Measurements from ENCODE around the gene PREB.
"Not testable (repeated sequence)": the region's sequence is repeated elsewhere in the genome, so short reads cannot be mapped to it uniquely, and the experiment has no call there.

Gene PREB, protein sequence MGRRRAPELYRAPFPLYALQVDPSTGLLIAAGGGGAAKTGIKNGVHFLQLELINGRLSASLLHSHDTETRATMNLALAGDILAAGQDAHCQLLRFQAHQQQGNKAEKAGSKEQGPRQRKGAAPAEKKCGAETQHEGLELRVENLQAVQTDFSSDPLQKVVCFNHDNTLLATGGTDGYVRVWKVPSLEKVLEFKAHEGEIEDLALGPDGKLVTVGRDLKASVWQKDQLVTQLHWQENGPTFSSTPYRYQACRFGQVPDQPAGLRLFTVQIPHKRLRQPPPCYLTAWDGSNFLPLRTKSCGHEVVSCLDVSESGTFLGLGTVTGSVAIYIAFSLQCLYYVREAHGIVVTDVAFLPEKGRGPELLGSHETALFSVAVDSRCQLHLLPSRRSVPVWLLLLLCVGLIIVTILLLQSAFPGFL
- total RNA-seq, result 36.6 reads per million, percentile 61 among the genes with 10 or more reads in this experiment

DNA sequence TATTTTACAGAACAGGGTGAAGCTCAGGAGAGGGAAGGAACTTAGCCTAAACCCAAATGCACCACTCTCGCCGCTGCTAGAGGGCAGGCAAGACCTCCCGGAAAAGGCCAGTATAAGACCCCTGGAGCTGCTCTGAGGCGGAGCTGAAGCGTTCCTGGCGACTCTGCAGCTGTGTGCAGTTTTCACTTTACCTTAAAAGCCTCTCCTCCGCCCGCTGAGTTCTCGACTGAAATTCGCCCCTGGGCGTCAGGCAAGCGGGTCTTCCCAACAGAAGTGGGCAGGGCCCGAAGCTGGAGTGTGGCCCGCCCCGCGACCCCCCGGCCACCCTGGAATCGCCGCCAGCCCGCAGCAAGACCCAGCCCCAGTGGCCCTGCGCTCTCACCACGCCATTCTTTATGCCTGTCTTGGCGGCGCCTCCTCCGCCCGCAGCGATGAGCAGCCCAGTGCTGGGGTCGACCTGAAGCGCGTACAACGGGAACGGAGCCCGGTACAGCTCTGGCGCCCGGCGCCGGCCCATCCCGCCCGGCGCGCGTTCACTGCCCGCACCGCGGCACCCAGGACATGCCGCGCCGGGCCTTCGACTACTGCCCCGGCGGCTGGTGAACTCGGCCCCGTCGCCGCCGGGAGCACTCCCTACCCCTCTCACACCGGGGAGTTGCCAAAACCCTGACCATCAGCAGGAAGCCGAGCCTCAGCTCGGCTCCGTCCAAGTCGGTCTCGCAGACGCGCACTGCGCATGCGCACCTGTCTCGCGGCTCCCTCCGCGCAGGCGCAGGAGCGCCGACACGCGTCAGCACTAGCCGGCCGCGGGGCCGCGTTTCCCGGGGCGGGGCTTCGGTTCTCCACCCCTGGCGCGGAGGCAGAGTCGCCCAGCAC, at the start of gene PREB:
Gene PREB (minus strand): TSS at position 732 of the 876 bp plus-strand sequence. CDS start 215 bp downstream, at position 517.
- DNase-seq, result peak; percentile 97

DNA sequence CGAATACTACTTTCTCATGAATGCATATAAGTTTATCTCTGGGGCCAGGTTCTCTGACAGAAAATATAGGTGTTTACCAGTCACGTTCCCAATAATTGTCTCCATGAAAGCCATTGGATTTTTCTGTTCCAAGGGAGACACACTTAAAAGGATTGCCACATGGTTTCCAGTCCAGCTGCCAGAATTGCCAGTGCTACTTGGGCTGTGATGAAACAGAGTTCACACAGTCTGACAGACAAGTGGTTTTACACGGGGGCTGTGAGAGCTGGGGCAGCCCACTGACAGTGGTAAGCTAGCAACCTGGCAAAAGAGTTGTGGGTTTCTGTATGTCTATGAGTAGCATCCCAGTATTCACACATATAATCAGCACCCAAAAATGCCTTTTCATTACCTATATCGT, 49.7 kb upstream of the PREB start:
- DNase-seq, result no peak

DNA sequence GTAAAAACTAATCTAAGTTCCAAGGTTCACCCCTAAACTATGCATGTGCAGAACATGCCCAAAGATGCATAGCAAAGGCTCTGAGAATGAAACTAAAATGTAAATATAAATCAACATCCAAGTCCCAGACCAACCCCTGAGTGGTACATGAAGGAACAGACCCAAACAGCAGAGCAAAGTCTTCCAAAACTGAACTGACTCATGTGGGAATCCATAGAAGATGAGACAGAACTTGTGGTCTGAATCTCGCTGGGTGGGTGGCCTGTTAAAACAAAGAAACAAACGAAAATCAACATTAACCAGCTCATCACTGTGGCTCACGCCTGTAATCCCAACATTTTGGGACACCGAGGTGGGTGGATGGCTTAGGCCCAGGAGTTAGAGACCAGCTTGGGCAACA, 47.9 kb upstream of the PREB start:
- no peak for DNase-seq

DNA sequence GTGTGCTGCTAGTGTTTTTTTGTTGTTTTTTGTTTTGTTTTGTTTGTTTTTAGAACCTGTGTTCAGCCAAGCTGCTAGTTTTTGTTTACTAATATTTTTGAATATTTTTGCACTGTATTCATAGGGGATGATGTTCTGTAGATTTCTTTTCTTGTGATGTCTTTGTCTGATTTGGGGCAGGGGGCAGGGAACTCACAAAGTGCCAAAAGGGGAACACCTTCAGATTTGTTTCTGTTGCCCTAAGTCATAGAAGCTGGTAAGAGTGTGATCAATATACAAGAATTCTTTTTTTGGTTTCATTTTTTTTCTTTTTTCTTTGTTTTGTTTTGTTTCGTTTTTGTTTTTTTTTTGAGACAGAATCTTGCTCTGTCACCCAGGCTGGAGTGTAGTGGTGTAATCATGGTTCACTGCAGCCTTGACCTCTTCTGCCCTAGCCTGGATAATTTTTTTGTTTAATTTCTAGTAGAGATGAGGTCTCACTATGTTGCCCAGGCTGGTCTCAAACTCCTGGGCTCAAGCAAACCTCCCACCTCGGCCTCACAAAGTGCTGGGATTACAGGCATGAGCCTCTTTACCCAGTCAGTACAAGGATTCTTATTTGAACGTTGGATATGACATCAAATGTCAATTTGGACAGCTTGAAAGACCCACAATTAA, 45.0 kb upstream of the PREB start:
- DNase-seq, result no peak

DNA sequence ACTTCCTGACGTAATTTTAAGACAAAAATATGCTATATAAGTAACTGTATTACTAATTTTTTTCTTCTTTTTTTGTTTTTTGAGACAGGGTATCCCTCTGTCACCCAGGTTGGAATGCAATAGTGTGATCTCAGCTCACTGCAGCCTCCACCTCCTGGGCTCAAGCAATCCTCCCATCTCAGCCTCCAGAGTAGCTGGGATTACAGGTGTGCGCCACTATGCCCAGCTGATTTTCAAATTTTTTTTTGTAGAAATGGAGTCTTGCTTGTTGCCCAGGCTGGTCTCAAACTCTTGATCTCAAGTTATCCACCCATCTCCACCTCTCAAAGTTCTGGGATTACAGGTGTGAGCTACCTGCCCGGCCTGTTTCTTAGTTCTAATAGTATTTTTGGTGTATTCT, 44.0 kb upstream of the PREB start:
- DNase-seq, result no peak

DNA sequence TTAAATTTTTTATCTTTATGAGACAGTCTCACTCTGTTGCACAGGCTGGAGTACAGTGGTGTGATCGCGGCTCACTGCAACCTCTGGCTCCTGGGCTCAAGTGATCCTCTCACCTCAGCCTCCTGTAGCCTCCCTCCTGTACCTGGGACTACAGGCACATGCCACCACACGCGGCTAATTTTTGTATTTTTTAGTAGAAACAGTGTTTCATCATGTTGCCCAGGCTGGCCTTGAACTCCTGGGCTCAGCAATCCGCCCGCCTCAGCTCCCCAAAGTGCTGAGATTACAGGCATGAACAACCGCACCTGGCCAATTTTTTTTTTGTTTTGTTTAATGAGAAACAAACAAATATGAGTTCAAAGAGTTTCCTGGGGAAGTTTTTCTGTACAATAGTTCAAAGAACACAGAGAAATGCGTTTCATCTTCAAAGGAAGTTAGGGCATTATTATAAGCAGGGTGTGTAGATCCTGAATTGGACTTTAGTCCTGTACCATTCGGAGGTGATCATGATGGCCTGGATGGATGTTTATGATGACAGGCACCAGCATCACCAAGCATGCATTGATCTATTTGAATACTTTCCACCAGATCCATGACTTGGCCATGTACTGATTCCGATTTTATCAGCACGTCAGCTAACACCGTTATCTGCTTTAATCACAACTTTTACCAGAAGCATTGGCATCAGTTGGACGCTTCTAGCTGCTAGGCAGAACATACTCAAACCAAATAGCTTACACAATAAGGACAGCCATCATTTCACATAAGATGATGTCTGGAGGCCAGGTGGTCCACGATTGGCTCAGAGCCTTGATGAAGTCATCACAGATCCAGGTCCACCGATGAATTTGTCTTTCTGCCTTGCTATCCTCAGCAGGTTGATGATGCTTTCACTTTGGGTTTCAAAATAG, 43.3 kb upstream of the PREB start:
- DNase-seq, result no peak

DNA sequence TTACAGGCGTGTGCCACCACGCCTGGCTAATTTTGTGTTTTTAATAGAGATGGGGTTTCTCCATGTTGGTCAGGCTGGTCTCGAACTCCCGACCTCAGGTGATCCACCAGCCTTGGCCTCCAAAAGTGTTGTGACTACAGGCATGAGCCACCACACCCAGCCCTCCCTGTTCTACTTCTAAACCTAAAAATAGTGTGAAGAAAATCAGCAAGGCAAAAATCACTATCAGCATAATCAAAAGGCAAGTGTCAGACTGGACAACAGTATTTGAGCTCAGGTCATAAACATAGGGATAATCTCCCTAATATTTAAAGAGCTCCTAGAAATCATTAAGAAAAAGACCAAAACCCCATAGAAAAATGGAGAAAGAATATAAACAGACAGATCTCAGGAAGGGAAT, 41.3 kb upstream of the PREB start:
- not testable (repeated sequence) for DNase-seq

DNA sequence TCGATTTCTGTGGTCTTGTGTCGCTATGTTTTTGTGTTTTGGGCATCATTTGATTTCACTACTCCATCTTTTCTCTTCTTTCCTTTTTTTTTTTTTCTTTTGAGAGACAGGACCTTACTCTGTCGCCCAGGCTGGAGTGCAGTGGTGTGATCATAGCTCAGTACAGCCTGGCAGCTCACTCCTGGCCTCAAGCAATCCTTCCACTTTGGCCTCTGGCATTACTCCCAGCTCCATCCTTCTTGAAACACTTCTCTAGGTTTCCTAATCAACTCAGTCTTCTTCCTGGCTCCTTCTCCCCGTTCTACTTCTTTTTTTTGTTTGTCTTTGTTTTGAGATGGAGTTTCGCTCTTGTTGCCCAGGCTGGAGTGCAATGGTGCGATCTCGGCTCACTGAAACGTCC, 40.9 kb upstream of the PREB start:
- DNase-seq, result no peak

DNA sequence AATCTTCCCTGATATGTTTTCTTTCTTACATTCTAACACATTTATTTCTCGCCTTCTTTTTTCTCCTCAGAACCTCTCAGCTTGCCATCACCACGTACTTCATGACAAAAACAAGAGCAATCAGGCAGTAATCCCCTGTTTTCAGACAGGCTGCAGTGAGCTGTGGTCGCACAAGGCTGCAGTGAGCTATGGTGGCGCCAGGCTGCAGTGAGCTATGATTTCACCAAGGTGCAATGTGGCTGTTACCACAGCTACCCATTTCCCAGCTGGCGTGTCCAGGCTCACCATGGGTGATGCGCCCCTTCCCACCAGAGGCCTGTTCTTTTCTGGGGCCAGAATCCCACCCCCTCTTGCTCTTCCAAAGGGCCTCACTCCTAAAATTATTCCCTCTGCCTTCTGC, 40.2 kb upstream of the PREB start:
- DNase-seq, result no peak

DNA sequence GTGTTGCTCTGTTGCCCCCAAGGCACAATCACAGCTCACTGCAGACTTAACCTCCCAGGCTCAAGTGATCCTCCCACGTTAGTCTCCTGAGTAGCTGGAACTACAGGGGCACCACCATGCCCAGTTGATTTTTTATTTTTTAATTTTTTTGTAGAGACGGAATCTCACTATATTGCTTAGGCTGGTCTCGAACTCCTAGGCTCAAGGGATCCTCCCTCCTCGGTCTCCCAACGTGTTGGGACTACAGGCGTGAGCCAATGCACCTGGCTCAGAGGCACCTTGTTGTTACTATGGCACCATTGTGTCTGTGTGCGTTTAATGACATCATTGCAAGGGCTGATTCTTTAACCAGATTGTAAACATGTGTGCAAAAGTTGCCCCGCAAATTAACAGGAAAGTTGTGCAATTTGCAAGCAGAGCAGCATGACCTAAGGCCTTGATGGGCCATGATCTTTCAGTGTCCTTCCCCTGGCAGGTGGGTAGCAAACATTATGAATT, 37.0 kb upstream of the PREB start:
- no peak for DNase-seq

DNA sequence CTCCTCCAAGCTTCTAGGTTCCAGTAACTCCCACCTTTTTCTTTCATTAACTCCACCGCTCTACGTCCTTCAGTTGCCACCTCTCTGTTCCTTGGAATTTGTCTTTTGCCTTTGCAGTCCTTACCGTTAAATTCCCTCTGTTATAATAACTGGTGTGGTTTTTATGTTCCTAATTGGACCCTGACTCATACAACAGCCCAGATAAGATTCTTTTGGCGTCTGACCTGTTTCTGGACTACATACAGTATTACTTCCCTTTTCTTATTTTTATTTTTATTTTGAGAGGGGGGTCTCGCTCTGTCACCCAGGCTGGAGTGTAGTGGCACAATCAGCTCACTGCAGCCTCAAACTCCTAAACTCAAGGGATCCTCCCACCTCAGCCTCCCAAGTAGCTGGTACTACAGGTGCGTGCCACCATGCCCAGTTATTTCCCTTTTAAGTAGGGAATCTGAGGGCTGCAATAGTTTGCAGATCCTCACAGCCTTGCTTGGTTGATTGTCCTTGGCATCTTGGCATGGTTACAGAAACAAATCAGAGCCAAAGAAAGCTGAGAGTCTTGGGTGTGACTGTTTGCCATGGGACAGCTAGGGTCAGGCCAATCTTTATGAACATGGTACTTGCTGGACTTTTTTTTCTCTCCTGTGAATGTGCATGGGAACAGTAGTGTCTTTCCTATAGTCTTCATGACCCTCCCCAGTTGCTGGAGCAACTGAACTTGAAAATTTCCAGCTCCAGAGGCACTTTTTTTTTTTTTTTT, 36.3 kb upstream of the PREB start:
- no peak for DNase-seq

DNA sequence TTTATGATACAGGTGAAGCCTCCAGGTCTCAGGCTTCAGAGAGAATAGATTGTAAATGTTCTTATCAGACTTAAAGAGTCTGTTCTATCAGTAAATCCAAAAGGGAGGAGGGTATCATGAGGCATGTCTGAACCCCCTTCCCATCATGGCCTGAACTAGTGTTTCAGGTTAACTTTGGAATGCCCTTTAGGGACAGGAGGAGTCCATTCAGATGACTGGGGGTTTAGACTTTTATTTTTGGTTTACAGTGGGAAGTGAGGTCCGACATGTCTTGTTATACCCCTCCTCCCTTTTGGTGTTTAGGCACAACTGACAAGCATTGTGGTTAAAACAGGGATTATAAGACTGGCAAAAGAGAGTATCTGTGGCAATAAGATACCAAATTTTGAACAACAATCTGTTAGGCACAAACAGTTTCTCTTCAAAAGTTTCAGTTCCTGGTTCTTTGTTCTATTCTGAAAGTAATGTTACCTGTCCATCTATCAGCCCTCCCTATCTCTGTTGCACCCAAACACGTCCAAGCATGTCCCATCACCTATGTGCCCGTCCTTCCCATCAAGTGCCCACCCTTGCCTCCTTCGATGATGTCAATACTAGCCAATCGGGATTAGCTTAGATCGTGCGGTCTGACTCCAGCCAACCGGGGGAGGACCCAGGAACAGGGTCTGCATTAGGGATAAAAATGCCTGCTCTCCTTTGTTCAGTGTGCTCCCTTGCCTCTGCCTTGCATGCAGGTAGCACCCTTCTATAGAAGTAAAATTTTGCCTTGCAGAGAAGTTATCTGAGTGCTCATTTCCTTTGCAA, 30.7 kb upstream of the PREB start:
- no peak for DNase-seq

DNA sequence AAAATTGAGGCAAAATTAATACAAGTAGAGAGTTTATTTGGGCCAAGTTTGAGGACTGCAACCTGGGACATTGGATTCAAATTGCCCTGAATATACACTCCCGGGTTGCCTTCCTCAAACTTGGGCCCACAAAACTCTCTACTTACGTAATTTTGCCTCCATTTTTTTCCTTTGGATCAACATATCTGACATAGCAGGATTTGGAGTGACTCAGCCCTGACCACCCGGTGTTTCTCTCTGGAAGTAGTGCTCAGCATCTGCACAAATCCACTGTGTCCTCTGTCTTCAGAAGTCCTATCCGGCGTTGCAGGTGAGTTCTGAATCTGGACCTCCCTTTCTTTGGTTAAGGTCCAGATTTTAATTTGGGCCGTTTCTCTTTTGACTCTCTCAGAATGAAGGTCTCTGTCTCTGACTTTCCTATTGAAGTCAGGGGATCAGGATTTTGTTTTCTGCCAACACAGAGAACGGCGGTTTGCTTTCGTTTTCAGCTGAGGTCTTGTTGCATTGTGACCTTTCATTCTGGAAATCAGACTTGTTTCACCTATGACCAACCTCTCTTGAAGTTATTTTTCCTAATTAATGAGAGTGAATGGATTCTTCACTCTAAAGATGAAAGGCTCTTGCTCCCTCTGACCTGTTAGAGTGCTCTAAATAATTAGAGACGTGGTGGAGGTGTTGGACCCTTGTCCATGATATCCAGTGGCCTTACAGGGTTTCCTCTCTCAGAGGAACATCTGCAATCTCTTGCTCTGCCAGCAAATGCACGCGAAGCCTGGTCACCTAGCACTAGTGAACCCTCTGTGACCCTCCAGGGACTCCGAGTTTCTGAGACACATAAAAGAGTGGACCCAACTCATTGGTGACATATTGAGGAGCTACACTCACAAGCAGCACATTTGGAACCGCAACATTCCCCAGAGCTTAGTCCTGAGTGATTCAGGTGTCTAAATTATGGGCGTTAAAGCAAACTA, 28.0 kb upstream of the PREB start:
- DNase-seq, result no peak

DNA sequence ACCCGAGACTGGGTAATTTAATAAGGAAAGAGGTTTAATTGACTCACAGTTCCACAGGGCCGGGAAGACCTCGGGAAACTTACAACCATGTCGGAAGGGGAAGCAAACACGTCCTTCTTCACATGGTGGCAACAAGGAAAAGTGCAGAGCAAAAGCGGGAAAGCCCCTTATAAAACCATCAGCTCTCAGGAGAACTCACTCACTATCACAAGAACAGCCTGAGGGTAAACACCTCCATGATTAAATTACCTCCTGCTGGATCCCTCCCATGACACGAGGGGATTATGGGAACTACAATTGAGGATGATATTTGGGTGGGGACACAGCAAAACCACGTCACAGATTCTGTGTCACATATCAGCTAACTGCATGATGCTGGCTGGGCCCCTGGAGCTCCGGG, 25.8 kb upstream of the PREB start:
- no peak for DNase-seq

DNA sequence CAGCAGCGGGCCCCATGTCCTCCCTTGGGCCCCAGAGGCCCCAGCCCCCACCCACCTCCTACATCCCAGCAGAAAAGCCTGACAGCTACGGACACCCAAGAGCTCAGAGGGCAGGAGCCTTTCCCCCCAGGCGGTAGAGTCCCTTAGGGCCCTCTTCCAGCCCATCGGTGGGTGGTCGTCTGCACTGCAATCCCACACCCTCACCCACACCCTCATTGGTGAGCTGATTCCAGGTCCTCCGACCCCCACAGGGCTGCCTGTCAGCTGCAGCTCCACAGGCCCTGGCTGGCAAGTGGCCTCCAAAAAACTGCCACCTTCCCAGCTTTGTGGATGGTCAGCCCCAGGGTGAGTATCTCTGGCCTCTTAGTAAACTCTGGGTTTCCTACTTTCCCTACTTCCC, 24.8 kb upstream of the PREB start:
- DNase-seq, result no peak

DNA sequence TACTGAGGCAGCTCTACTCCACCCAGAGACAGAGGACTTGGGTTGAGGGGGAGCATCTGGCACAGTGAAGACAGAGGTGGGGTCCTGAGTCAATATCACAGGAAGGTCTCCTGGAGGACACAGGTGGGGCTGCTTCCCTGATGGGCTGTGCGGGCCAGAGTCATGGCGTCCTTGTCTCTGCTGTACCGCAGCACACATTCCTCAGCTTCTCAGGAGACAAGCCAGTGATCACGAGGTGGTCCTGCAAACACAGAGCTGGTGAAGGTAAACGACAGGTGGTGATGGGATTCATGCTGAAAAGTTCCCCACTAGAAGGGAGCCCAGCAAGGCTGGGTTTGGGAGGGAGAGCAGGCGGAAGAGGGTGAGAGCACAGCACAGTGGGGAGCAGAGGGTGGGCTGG, 24.0 kb upstream of the PREB start:
- DNase-seq, result no peak

DNA sequence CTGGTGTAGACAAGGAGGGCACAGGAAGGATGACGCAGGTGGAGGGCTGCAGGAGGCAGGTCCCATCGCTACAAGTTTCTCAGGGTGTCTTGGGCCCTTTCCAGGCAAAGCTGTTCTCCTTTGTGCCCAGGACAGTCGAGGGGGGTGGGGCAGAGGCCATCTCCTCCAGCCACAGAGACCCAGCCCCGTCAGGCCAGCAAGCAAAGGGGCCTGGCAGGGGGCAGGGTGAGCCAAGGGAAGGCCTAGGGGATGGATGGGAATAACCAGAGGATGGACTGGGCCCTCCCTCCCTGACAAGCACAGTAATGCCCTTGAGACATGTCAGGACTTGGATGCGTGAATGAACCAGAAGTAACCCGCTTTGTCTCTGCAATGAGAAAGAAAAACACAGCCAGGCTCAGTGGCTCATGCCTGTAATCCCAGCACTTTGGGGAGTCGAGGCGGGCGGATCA, 20.7 kb upstream of the PREB start:
- DNase-seq, result no peak

DNA sequence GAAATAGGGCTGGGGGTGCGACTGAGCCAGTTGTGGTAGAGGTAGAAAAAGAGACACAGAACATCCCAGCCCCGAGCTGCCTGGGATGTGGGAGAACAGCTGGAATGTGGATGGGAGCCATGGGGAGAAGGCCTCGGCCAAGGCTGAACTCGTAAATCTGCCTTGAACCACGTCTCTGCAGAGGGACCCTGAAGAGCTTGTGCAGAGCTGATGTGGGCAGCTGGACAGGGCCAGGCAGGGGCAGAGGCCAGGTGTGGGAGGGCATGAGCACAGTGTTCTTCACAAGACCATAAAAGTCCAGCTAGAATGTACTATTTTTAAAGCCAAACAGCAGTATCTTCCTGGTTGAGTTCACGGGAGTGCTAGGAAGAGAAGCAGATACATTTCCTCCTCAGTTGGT, 20.1 kb upstream of the PREB start:
- no peak for DNase-seq
